GM21529 (cell line): ENCODE data around the gene CD9.

Experiments
- ATAC-seq: cut with Tn5 transposase; IDR thresholded peaks from one replicate; pipeline ENCODE4 v1.9.1; 2021; ENCODE audit not compliant: unreplicated experiment

Gene CD9

DNA sequence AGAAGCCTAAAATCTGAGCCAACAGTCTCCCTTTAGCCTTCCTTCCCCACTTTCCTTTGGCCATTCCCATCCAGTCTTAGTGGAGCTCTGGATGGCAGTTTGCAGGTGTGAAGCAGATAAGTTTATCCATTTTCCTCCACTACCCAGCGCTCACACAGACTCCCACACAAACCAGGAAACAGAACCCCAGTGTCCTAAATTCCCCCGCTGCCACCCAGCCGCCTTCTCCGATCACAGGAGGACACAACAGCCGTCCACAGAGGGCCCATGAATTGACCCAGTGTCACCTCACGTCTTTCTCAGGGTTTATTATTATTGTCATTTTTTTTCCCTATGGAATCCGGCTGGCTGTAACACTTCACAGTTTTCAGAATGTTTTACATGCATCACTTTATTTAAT, 16.4 kb downstream of the CD9 start:
- no peak for ATAC-seq

DNA sequence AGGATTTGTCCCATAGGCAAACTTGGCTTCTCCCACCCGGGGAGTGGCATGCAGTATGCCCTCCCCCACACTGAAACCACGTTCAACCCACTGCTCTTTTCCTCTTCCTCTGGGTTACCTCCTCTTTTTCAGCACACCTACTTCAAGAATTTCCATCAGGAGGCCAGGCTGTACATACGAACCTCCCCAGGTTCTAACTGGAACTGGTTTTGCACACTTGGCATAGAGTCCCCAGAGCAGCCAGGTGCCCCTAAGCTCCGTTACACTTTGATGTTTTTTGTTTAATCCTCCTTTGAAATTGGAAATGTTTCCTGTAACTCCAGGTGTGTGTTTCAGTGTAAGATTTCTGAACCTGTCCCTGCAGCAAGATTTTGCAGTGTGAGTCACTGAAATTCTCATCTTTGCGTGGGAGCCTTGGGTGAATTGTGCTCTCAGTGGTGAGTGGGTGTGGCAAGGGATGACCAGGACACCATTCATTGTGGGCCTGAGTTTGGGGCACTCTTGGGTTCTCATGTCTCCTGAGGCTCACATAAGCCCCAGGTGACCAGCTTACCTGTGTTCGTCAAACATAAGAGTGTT, 18.2 kb downstream of the CD9 start:
- no peak for ATAC-seq

DNA sequence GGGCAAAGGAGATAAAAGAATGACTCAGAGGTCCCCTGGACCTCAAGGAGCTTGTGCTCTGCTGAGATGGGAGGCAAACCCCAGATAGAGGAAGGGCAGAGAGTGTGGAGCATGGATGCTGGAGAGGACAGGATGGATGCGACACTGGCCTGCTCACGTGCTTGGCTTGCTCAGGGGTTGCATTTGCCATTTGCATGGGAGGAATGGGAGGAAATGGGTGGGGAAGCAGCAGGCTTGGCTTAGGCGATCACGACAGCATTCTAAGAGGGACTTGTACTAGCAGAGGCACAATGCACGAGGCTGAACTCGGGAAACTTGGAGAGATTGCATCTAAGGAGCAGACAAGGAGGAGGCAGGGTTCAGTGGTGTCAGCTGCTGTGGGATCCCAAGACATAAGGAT, 19.8 kb downstream of the CD9 start:
- no peak for ATAC-seq

DNA sequence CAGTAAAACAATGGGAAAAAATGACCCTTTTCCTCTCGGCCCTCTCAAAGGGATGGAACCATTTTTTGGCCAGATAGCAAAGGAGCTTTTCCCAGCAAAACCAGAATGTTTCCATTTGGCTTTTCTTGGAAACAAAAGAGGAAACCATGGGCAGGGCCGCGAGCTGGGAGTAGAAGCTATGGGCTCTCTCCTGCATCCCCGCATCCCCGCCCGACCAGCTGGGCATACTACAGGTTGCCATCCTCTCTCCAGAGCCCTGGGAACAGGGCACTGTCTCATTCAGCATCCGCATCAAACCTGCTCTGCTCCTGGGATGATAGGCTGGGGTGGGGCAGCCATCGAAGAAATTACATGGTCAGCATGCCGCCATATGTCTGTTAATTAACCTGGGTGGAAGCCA, 20.9 kb downstream of the CD9 start:
- no peak for ATAC-seq

DNA sequence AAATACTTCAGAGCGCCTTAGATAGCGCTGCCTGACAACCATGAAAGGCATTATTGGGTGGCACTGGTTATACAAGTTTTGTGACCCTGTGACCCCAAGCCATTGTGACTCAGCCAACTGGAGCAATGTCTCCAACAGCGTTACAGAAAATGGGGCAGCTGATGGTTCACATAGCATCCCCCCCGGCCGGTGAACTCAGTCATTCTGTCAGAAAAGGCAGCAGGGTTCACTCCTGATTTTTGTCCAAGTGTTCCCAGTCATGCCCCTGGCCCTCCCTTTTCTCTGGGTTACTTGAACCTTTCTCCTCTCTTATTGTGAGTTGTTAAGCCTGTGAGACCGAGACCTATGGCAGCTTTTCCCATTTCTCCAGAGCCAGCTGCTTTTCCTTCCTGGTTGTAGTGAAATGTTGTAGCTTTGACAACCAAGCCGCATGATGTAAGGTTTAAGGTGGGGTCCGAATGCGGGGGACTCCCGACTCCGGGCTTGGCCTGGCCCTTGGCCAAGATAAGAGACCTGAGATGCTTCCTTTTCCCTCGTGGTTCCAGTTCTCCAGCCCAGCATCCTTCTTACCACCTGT, 22.0 kb downstream of the CD9 start:
- ATAC-seq = no peak

DNA sequence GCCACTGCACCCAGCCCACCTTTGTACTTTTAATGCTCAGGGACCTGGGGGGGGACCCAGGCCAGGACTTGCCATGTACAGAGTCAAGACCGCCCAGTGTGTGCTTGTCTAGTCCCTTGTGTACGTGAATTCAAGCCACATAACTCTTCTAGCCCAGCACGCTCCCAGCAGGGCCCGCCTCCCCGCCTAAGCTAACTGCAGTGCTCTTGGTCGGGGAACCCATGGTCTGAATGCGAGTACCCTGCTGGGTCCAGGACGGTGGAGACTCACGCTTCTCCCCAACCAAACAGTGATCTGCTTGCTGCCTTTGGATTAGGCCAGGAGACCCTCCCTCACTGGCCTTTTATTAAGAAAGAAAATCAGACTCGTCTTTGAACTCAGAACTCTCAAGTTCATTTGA, 23.3 kb downstream of the CD9 start:
- no peak for ATAC-seq

DNA sequence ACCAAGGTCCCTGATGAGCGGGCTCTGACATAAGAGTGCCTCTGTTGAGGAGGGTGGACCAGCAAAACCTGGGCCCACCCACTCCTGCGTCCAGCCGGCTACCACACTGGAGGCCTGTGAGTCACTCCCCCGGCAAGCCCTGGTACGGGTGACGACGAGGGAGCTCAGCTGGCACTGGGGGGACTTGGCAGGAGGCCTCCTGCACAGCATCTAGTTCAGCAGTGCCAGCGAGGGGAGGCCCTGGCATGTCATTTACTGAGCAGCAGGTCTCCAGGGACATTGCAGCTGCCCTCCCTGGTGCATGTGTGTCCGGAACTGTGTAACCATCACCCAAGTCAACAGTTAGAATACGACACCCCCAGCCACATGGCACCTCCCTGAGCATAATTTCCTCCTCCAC, 24.4 kb downstream of the CD9 start:
- no peak for ATAC-seq

DNA sequence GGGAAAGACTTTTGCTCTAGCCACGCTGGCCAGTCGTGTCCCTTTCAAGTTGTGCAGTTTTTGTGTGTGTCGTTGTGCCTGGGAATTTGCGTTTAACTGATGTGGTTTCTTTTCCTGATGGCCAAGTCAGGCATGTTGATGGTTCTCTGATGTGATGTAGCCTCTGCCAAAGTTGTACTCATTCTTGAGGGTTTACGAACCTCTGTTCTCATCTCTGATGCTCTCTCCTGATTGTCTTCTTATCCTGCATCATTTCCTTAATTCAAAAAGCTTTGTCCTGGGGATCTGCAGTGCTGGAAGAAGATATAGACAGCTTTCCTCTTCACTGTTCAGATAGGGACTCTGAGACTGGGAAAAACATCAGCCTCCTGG, 25.4 kb downstream of the CD9 start:
- no peak for ATAC-seq

DNA sequence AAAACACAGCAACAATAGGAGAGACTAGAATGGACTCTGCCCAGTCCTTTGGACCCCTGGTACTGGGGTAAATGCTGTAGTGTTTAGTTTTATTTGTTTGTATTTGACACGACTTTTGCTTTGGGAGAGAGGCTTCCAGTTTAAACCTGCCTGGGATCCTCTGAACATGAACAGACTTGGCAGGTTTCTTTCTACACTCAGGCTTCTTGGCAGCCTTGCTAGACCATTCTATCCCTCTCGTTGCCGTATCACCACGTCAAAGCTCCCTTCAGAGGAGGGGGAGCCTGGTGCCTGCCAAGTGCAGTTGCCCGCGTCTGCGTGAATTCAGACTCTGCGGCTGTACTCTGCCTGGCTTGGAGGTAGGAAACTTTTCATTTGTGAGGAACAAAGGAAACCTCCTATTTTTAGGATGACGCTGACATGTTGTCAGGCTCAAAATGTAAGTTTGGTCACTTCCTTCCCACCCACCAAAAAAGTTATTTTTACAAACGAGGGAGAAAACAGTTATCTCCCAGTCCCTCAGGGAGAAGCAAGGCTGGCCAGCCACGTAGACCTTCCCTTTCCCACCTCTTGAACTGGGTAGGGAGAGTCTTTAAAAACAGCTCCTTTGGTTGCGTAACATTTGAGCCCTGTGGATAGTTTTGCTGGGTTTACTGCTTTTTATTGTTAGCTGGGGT, 25.9 kb downstream of the CD9 start:
- ATAC-seq = no peak

DNA sequence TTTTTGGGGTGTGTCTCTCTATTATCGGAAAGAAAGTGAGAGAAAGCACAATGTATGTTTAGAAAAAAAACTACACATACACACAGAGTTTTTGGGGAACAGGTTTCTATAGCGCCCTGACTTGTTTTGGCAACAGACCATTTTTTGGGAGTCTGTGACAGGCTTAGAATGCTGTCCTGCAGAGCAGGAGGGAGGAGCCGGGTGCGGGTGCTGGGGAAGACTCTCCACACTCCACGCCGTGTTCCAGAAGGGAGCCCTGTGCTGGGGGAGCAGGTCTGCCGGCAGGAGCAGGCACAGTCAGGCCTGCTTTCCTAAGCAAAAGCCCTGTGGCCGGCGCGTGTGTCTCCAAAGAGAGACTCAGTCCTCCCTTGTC, 26.5 kb downstream of the CD9 start:
- no peak for ATAC-seq

DNA sequence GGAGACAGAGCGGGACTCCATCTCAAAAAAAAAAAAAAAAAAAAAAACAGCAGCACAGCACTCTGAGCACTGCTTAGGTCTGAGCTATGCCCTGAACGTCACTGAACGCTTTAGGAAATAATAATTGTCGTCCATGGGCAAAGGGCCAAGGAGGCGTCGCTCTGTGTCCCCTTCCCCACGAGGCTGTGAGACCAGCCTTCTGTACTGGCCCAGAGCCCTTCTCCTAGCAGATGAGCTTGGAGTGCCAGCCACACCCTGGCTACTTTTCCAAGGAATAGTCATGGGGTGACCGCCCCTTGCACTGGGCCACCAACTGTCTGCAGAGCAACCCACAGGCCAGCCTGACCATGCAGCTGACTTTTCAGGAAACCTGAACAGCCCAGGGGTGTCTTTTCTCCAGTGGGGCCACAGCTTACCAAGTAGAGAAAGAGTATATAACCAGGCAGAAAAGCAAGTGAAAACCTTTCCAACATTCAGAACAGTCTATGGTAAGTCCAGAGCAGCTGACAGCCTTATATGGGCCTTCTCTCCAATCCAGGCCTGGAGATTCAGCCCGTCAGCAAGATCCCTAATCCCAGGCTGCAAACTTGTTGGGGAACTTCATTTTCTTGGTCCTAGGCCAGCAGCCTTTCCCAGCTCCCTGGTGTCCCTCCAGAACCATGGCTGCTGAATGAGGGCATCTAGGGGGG, 28.5 kb downstream of the CD9 start:
- no peak for ATAC-seq

DNA sequence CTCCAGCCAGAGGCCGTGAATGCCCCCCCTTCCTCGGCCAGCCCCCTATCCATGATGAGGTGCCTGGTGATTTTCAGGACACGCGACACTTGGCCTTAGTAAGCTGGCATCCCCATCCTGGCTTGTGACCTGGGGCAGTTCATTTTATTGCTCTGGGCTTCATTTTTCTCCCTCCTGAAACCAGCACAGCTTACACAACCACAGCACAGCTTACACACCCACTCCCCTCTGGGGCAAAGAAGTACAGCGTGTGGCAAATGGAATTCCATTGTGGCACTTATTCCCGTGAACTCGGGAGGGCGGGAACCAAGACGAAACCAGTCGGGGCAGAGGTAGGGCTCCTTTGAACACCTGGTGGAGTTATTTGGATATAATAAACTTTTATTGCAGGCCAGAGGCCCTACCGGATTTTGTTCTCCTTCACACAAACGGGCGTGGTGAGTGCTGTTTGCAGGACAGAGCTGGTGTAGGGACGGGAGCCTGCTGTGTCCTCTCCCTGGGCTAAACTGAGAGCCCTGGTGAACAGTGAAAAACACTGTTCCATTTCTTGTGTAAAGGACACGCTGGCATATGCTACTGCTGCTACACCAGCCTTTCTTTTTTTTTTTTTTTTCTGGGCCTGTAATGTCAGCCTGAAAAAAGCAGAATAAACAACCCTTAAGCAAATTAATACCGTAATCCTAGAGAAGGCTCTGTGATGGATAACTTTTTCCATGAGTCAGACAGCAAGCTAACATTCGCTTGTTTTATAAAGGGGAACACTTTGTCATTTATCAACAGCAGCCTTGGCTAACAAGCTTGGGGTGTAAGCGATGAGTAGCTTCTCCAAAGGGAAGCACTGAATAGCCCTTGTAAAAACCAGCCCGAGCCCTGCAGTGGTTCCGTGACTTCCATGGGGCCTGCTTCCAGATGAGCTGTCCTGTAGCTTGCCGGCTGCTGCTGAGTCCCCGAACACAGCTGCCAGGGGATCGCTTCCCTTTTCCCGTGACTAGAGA, 29.3 kb downstream of the CD9 start:
- no peak for ATAC-seq

DNA sequence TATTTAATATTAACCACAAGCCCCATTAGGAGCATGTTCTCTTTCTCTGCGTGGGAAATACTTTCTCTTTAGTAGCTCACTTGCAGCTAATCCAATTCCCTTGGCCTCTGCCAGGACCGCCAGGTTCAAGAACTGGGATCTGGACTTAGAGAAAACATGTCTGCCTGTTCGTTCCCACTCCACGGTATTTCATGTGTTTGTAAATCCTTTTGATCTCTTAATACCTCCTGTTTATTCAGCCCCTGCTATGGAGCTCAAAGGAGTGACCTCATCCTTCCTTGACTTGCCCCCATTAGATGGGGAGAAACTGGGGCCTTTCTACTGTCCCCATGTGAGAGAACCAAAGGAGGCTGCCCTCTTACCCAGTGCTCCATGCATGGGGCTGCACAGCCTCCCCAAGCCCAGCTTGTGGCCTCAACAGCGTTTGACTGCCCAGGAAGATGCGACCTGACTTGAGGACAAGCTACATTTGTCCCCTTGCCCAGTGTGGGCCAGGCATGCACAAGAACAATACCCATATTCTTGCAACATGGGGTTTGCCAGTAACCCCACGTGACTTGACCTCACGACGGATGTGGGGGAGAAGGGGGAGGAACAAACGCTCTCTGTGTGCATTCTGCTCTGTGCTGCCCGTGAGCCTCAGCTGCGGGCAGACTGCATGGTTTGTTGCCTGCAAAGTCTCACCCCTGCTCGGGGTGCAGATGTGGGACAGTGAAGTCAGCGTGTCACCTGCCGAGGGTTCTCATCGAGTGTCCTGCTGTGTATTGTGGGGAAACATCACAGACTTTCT, 30.3 kb downstream of the CD9 start:
- peak; percentile 78 for ATAC-seq

DNA sequence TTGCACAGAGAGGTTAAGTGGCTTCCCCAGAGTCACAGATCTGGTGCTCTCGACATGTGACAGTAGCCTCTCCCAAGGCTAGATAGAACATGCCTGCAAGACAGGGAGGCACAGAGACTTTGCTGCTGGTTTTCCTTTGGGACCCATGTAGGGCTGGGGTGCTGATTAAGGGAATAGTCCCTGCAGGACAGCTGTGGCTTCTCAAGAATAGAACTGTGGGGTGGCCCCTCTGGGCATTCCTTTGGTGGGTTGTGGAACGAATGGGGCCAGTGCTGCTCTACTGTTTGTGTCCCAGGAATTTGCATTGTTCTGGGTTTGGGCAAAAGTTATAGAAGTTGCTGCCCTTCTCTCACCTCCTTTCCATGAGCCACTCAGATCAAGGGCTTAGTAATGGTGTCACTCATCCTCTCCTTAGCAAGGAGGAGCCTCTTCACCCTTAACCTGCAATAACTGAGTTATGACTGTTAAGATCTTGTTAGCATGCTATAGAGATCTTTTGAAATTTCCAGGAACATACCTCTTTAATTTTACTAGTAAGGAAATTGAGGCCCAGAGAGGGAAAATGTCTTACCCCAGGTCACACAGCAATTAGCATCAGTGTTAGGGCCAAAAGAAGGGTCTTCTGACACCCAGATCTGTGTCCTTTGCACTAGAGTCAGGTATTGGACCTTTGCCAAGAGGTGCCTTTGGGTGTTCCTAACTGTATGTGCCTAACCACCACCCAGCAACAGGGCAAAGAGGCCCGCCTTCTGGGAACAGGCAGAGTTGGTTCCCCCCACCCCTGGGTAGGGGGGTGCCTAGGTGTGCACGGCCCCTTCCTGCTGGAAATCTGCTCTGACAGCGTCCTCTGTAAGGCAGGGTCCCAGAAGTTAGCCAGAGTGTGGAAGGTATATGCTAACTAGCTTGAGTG, 31.4 kb downstream of the CD9 start:
- ATAC-seq = no peak

DNA sequence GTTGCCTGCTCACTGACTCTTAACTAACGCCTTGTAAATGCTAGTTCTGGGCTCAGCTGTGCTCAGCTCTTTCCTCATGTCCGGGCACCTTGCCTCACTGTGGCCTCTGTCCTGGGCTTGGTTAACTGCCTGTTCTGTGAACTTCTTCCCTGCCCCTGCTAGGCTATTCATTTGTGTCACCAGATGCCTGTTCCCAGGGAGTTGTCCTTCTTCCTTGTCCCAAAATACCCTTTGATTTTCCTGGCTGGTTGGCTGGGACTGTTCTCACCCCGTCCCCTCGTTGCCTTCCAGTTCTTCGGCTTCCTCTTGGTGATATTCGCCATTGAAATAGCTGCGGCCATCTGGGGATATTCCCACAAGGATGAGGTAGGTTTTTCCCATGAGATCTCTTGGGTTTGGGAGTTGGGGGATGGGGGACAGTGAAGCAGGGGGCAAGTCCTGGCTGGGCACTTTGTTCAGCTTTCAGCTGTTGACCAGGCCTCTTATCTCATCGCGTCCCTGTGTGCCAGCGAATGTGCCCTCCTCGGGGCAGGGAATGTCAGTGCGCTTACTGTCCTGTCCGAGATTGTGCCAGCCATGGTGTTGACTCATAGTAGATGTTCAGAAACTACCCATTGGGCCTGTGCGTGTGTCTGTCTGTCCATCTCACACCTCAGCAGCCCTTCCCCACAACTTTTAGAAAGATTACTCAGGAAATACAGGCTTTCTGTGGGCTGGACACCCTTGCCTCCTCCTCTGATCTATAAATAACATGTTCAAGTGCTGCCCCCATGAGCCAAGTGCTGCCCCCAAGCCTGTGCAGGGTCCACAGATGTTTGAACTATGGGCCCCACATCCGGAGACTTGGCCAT, 33.1 kb downstream of the CD9 start:
- no peak for ATAC-seq

DNA sequence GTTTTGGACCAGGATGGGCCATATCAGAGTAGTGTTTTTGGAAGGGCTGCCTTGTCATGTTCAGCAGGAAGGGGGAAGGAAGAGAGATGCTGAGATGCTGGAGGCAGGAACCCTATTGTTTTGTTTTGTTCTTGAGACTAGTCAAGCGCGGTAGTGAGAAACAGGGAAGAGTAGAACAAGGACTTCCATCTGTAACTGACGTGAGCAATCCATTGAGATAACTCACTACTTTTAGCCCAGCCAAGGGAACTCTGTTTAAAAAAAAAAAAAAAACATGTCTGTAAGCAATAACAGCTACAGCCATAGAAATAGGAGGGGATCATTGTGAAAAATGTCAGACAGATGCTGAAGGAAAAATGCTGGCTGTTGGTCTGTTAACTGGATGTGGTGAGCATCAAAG, 34.0 kb downstream of the CD9 start:
- ATAC-seq = no peak

DNA sequence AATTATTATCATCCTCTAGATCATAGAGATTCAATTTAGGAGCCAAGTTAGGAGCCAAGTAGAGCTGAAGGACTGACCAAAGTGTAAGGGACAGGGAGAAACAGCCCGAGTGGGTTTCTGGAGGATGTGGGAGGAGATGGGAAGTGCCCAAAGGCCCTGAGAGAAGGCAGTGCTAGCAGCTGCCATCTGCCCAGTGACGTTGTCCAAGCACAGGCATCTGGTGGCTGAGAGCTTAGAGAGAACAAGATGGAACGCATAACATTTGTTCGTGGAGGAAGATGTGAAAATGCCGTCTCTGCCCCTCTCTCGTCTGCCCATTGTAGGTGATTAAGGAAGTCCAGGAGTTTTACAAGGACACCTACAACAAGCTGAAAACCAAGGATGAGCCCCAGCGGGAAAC, 34.7 kb downstream of the CD9 start:
- ATAC-seq = no peak

DNA sequence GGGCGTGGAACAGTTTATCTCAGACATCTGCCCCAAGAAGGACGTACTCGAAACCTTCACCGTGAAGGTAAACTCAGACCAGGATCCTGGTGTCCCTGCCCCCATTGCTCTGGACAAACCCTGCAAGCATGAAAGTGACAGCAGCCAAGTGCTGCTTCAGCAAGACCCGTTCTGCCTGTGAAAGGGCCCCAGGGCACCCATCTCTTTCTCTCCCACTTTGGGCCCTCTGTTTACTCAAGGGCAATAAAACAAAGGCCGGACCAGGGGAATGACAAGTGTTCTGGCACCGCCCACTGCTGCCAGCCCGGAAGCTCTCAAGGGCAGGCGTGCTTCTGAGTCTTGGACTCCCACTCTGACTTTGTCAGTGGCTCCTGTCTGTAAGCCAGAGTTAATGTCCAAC, 35.3 kb downstream of the CD9 start:
- ATAC-seq = no peak
